Testis (tissue), 3 donors: ENCODE results near the gene TMEM225. TPM values are rescaled to one million over a fixed set of nuclear protein-coding genes. Genes with fewer than 3 reads are reported as not detected.
A peak's percentile ranks its signal among the peaks of the same experiment; 100 is the strongest.
"Not testable (repeated sequence)": the region's sequence is repeated elsewhere in the genome, so short reads cannot be mapped to it uniquely, and the experiment has no call there.

ENCODE experiments used
- DNase-seq: peaks from one replicate; pipeline ENCODE4 v3.0.0-alpha.2; 2019
- H3K27ac ChIP-seq, 2 donors: fragments of 200-600 bp; sonication (generic); one replicate each; pipeline ENCODE4 v1.5.1; 2019
- H3K27me3 ChIP-seq: fragments of 200-600 bp; sonication (generic); one replicate; pipeline ENCODE4 v1.5.1; 2019
- H3K36me3 ChIP-seq: fragments of 200-600 bp; sonication (generic); one replicate; pipeline ENCODE4 v1.5.1; 2017; ENCODE audit warnings: low read depth; ENCODE audit errors: missing control alignments
- H3K4me1 ChIP-seq: fragments of 200-600 bp; sonication (generic); one replicate; pipeline ENCODE4 v1.5.1; 2019
- H3K4me3 ChIP-seq, 2 donors: fragments of 200-600 bp; sonication (generic); one replicate each; pipeline ENCODE4 v1.5.1; 2017 to 2019
- H3K9me3 ChIP-seq: fragments of 200-600 bp; sonication (generic); one replicate; pipeline ENCODE4 v1.5.1; 2017
- CTCF ChIP-seq, 3 experiments: fragments of 450-650 bp in 2 of 3; fragments of 200-600 bp in 1 of 3; sonication (generic) in 1 of 3; IDR thresholded peaks; one replicate each; pipeline ENCODE4 v1.5.1; 2016 to 2019; ENCODE audit warnings: antibody characterized with exemption in 3 of 3, mild to moderate bottlenecking in 2 of 3, moderate library complexity in 1 of 3
- POLR2A ChIP-seq: fragments of 450-650 bp; IDR thresholded peaks from one replicate; pipeline ENCODE4 v1.6.1; 2017; ENCODE audit warnings: antibody characterized with exemption, mild to moderate bottlenecking, moderate library complexity
- WGBS, 2 donors: methylation state at CpG; one replicate each; pipeline ENCODE4 v1.1.5; 2018; 5-methylcytosine and 5-hydroxymethylcytosine counted together
- intact Hi-C: fragments of 100-400 bp; cut with DNase I; formaldehyde crosslinking; loops from one replicate; pipeline ENCODE4 v1.15.1; 2023; ENCODE audit warnings: low total_unique reads
- polyA plus RNA-seq: library from polyadenylated mRNA; stranded (reverse); fragments of 350-450 nt; fragmentation: Illumina TruSeq; extraction: RNeasy Lipid Tissue Mini Kit (QIAGEN cat#74804); gene quantifications from one replicate; pipeline ENCODE4 v1.2.3, GENCODE V29; 2014; ENCODE audit warnings: low read depth, low replicate concordance; ENCODE audit not compliant: insufficient read depth
- total RNA-seq, 2 donors: library from RNA; depleted of rRNA; stranded (reverse); fragments of >200 nt; gene quantifications; one replicate each; pipeline ENCODE4 v1.2.3, GENCODE V29; 2016

Gene TMEM225
- total and polyA plus RNA-seq, 3 donors from 2014 or later = 6.1 to 49.1 (median 10.0) TPM

DNA sequence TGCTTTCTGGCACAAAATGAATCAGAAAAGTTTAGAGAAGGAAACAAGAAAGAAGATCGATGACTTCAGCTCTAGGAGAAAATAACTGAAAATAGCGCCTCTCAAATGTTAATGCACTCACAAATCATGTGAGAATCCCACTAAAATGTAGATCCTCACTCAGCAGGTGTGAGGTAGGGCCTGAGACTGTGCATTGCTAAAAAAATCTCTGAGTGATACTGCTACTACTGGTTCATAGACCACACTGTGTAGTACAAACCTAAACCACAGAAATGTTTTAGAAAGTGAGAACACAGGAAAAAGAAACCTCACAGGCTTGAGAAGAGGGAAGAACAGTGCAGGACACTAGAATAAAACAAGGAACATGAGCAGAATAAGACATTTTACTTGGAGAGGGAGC is 18.5 kb upstream of the TMEM225 start:
- TF ChIP-seq POLR2A (no peak), CTCF (IDR thresholded peaks at IDR 0.05) (no peak)
- Histone ChIP-seq H3K9me3 (no peaks in the 10 kb centered on the region), H3K4me3 (no peak overlapping the region), H3K27ac (no peak overlapping the region), H3K36me3 (no peaks in the 10 kb centered on the region), H3K27me3 (no peaks in the 10 kb centered on the region), H3K4me1 (peaks cover 9% of the 10 kb centered on the region)
- DNase-seq = no peak
- intact Hi-C loops = no loop called here
- WGBS, 2 donors = 75 to 95% methylated on average over 2 of the region's 2 CpGs

- Histone ChIP-seq H3K27ac (no peak within 1 kb of the TSS), H3K36me3 (no peaks in the 10 kb centered on the region), H3K4me3 (no peak within 1 kb of the TSS), H3K27me3 (no peaks in the 10 kb centered on the region), H3K9me3 (no peaks in the 10 kb centered on the region), H3K4me1 (peaks cover 9% of the 10 kb centered on the region)
- no peak for TF ChIP-seq CTCF (IDR thresholded peaks at IDR 0.05)
- TF ChIP-seq POLR2A = no peak
- WGBS, 2 donors = 67 to 97% methylated on average over 1 of the region's 1 CpG
- no peak for DNase-seq
- intact Hi-C loops = no loop called here
Observed at GRCh38 chr11:123901867-123902266, 16.4 kb upstream of the TMEM225 start, which contains the start of gene OR8D4. Gene OR8D4 (plus strand): TSS chr11:123902167. CDS start chr11:123906432, 4,265 bp downstream.

- TF ChIP-seq POLR2A = no peak
- no peak for TF ChIP-seq CTCF (IDR thresholded peaks at IDR 0.05)
- whole genome bisulfite sequencing, 2 donors = 26 to 52% methylated on average over 3 of the region's 3 CpGs
- H3K27me3 ChIP-seq = no peaks in the 10 kb centered on the region
- intact Hi-C loops = no loop called here
- H3K36me3 ChIP-seq = no peaks in the 10 kb centered on the region
- no peak overlapping the region for H3K27ac ChIP-seq
- H3K4me3 ChIP-seq = no peak overlapping the region
- no peaks in the 10 kb centered on the region for H3K9me3 ChIP-seq
- no peak for DNase-seq
- no peaks in the 10 kb centered on the region for H3K4me1 ChIP-seq
Observed at GRCh38 chr11:123899792-123900191, 14.3 kb upstream of the TMEM225 start.

- Histone ChIP-seq H3K27me3 (no peaks in the 10 kb centered on the region), H3K27ac (peak overlapping the region; percentile 16 to 47), H3K4me1 (peaks cover 3% of the 10 kb centered on the region), H3K36me3 (no peaks in the 10 kb centered on the region), H3K4me3 (no peak overlapping the region), H3K9me3 (no peaks in the 10 kb centered on the region)
- DNase-seq = no peak
- intact Hi-C loops = no loop called here
- no peak for TF ChIP-seq POLR2A
- no peak for TF ChIP-seq CTCF (IDR thresholded peaks at IDR 0.05)
Observed at GRCh38 chr11:123892031-123892430, 6.6 kb upstream of the TMEM225 start.

DNA sequence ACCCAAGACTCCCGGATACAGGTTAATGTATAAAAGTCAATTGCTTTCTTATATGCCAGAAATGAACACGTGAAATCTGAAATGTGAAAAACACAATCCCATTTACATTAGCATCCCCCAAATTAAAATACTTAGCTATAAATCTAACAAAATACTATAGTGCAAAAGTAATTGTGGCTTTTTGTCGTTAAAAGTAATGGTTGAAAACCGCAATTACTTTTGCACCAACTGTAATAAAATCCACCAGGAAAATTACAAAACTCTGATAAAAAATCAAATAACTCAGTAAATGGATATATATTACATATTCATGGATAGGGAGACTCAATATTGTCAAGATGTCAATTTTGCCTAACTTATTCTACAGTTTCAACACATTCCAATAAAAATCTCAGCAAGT is 4.6 kb downstream of the TMEM225 start:
- Histone ChIP-seq H3K27ac (no peak overlapping the region), H3K9me3 (no peaks in the 10 kb centered on the region), H3K4me3 (no peak overlapping the region), H3K27me3 (no peaks in the 10 kb centered on the region), H3K36me3 (no peaks in the 10 kb centered on the region), H3K4me1 (no peaks in the 10 kb centered on the region)
- DNase-seq = no peak
- TF ChIP-seq POLR2A = no peak
- no peak for TF ChIP-seq CTCF (IDR thresholded peaks at IDR 0.05)
- intact Hi-C loops = no loop called here
- 91 to 93% methylated on average over 4 of the region's 4 CpGs for WGBS, 2 donors

DNA sequence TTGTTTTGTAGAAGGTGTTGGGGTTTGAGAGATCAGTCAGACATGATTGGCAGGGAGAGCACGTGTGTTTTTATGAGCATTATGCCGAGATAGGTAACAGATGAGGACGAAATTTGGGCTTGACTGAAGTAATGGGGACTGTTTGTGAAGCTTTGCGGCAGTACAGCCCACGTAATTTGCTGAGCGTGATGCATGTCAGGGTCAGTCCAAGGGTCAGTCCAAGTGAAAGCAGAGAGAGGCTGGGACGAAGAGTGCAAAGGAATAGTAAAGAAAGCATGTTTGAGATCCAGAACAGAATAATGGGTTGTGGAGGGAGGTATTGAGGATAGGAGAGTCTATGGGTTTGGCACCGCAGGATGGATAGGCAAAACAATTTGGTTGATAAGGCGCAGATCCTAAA is 17.7 kb downstream of the TMEM225 start:
- H3K27me3 ChIP-seq, H3K36me3 ChIP-seq, intact Hi-C loops, DNase-seq, H3K4me1 ChIP-seq, H3K9me3 ChIP-seq, H3K27ac ChIP-seq, H3K4me3 ChIP-seq: not testable (repeated sequence)
- 76 to 77% methylated on average over 9 of the region's 9 CpGs for WGBS, 2 donors

DNA sequence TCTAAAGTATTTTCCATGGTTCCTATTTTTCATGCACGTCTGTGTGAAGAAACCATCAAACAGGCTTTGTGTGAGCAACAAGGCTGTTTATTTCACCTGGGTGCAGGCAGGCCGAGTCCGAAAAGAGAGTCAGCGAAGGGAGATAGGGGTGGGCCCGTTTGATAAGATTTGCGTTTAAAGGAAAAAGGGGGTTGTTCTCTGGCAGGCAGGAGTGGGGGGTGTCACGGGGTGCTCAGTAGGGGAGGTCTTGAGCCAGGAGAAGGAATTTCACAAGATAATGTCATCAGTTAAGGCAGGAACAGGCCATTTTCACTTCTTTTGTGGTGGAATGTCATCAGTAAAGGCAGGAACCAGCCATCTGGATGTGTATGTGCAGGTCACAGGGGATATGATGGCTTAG is 20.2 kb downstream of the TMEM225 start:
- H3K4me3 ChIP-seq, H3K27me3 ChIP-seq, H3K9me3 ChIP-seq, H3K36me3 ChIP-seq, H3K4me1 ChIP-seq, H3K27ac ChIP-seq, intact Hi-C loops, DNase-seq: not testable (repeated sequence)
- WGBS, 2 donors = 39 to 49% methylated on average over 7 of the region's 7 CpGs
